GM10266 (cell line): ENCODE results near the gene ST14.

ENCODE experiments used
- DNase-seq: peaks from one replicate; pipeline ENCODE4 v3.0.0; 2012; ENCODE audit errors: extremely low spot score
- CTCF ChIP-seq: IDR thresholded peaks from 2 replicates; pipeline ENCODE4 v1.5.1; 2012; ENCODE audit warnings: mild to moderate bottlenecking, low read depth; ENCODE audit not compliant: control insufficient read depth, insufficient read depth; ENCODE audit errors: missing control alignments

ST14 gene

GRCh38 chr11:130181295-130182272, 22.0 kb downstream of the ST14 start:
- TF ChIP-seq CTCF: no peak
- no peak for DNase-seq

GRCh38 chr11:130183878-130184610, 24.5 kb downstream of the ST14 start:
- TF ChIP-seq CTCF: no peak
- DNase-seq: no peak

- no peak for DNase-seq
- no peak for TF ChIP-seq CTCF
Measured at GRCh38 chr11:130187096-130187495, 27.5 kb downstream of the ST14 start.

DNA sequence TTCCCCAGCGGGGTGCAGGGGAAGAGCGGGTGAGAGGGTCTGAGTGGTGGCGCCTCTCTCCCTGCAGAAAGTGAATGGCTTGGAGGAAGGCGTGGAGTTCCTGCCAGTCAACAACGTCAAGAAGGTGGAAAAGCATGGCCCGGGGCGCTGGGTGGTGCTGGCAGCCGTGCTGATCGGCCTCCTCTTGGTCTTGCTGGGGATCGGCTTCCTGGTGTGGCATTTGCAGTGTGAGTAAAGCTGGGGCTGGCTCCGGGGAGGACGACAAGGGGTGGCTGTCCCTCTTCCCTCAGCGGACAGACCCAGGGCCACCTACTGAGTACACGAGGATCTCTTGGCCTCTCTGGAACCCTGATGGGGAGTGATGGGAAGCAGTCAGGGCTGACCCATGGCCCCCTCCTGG, 28.5 kb downstream of the ST14 start:
- no peak for TF ChIP-seq CTCF
- DNase-seq: no peak

DNA sequence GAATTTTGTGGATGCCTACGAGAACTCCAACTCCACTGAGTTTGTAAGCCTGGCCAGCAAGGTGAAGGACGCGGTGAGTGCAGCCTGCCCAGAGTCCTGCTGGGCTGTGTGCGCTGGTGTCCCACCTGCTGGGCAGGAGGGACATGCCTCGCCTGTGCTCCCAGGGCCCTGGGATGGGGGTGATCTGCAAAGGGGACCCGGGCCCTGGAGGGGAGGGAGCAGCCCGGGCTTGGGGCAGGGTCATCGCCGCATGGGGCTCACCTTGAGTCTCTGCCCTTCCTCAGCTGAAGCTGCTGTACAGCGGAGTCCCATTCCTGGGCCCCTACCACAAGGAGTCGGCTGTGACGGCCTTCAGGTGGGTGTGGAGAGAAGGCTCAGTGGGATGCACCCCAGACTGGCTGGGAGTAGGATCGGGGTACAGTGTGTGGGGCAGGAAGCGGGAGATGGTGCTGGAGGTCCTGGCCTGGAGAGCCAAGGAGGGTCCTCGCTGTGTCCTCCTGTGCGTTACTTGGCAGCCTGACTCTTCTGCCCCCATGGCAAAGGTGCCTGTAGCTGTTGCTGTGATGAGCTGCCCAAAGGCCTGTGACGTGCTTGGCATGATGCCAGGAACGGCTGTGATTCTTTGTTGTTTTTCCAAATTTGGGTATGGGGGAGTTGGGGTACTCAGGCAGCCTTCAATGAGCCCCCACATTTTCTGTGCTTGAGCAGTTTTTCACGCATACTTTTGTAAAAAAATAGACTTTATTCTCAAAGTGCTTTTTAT, 29.2 kb downstream of the ST14 start:
- DNase-seq: no peak
- TF ChIP-seq CTCF: no peak

DNA sequence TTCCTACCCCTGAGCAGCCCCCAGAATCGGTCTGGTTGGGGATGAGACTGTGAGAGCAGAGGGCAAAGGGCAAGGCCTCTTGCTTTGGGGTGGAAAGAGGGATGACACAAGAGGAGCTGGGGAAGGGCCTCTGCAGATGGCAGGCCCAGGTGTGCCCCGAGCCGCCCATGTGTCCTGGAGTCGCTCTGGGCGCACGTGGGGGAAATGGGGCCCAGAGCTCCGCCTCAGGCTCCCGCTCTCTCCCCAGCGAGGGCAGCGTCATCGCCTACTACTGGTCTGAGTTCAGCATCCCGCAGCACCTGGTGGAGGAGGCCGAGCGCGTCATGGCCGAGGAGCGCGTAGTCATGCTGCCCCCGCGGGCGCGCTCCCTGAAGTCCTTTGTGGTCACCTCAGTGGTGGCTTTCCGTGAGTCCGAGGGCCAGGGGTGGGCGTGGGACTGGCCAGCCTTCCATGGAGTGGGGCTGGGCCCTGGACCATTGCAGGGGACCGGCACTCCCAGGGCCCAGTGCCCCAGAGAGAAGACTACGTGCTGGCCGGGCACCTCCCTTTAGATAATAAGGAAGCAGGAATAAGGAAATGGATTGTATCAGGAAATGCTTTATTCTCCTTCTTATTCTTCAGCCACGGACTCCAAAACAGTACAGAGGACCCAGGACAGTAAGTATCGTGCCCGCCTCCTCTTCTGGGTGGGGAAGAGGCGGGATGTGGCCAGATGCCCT, 30.1 kb downstream of the ST14 start:
- DNase-seq: no peak
- TF ChIP-seq CTCF: no peak
